Stimulated activated CD4-positive, alpha-beta T cell treated with anti-CD3 and anti-CD28 coated beads, TNF-alpha, amount 100 ng/mL, for 48 hours (primary cell): ENCODE measurements around the gene PCNX1.
"Not testable (repeated sequence)": the region's sequence is repeated elsewhere in the genome, so short reads cannot be mapped to it uniquely, and the experiment has no call there.

Experiments used
- DNase-seq, 3 donors: peaks; one replicate each; pipeline ENCODE4 v3.0.0-alpha.2; 2020; ENCODE audit warnings: low read depth in 3 of 3

Gene PCNX1

DNA sequence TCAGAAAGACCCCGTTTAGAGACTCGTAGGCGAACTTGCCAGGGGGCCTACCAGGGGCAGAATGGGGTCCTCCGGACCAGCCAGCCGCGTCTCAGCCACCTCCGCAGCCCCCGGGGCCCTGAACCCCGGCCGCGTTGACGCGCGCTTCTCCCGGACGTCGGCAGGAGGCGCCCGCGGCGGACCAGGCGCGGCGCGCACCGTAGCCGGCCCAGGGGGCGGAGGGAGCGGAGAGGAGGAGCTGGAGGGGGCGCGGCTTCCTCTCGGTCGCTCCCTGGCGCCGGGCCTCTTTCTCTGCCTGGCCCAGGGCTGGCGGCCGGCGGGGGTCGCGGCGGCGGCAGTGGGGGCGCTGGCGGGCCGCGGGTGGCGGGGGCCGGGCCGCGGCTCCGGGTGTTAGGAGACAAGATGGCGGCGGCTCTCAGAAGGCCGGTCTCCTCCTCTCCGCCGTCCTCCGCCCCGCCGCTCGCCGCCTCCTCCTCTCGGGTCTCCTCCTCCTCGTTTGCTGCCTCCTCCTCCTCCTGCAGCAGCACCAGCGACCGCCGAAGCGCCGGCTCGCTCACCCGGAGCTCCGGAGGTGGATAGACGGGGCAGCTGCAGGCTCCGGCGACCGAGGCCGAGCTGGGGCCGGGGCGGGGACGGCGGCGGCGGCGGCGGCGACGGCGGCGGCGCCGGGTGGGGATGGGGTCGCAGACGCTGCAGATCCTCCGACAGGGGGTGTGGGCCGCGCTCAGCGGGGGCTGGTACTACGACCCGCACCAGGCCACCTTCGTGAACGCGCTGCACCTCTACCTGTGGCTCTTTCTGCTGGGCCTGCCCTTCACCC, at the start of gene PCNX1:
TSS of gene PCNX1 (plus strand) at position 284 of the 820 bp plus-strand sequence. CDS start at position 676, 392 bp downstream.
- peak; percentile 70 to 85 (median 83) for DNase-seq

DNA sequence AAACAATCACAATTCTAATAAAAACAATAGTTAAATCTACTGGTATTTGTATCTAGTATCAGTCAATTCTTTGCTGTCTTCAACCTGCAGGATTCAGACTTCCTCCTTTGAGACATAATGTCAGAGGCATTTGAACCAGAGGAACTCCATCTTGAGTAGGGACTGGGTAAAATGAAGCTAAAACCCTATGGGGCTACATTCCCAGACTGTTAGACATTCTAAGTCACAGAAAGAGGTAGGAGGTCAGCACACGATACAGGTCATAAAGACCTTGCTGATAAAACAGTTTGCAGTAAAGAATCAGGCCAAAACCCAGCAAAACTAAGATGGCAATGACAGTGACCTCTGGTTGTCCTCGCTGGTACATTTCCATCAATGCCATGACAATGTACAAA, 49.8 kb upstream of the PCNX1 start:
- DNase-seq: no peak

DNA sequence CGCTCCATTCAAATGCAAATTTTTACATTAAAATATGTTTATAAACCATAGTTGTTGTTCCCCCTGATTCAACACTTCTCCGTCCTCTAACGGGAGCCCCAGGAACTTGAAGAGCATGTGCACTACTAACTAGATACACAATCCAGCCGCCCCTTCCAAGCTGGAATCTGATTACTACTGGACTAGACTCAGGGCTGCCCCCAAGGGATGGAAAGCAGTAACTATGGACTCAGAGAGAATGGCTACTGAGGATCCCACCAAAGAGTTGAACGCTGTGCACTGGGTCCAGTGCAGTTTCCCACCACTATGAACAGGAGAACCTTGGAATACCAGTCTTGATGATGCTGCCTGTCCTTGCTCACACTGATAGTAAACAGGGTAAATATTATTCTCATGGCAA, 48.6 kb upstream of the PCNX1 start:
- no peak for DNase-seq

DNA sequence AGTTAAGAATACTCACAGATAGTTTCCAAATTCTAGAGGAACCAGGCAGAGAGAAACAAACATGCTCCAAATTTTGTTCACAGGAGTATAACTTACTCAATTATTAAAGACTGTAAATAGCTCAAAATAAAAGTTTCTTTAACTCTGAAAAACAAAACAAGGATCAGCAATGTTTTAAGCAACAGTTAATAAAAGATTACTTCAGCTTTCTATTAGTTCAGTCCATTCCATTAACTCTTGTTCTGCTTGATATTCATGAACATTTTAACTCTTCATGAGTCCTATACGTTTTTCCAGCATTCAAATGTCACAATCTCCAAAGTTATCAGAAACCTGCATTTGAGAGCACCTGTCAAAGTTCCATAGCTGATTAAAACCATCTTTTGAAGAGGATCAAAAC, 40.3 kb upstream of the PCNX1 start:
- DNase-seq: not testable (repeated sequence)

DNA sequence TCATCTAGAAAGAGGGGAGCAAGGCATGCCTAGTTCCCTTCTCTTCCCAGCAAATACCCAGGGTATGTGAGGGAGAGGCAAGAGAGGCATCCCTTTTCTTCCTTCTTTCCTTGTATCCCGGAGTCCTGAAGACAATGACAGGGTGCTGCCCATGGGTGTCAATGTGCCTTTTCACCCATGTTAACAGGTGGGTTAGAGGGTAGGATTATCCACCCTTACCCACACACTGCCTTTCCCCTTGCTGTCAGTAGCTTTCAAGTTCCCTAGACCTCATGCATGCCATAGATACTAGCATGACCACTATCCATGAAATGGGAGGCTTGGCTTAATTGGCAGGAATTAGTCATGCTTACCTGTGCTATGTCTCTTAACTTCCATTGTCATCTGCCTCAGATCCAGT, 36.3 kb upstream of the PCNX1 start:
- no peak for DNase-seq

DNA sequence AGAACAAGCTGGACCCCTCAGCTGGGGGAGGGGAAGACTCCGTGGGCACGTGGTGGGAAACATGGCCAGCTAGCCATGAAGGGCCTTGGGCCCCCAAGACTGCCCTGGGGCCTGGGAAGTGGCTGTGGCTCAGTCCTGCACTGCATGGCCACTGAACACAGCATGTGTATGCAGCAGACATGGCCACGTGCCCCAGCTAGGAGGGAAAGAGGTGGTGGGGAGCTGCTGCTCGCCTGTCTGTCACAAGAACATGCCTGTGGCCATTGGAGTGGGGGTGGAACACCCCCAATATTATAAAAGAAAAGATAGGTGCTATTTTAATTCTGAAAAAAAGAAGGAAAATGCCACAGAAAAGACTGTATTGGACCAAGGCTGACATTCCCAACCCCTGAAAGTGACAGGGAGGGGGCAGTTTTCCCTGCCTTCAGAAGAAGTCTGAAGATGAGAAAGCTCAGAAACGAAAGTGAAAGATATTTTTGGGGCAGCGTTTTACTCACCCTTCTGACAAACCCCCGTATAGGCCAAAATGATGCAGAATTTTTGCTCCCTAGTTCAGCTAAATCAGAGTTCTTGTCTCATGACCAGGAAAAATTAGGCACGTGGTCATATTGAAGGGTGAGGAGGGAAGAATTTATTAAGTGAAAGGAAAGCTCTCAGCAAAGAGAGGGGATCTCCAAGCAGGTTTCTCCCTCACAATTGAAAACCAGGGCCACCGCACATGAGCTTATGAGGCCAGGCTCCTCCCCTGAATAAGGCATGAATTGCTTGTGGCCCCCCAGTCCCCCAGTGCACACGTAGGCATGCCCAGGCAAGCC, 35.2 kb upstream of the PCNX1 start:
- DNase-seq: no peak

DNA sequence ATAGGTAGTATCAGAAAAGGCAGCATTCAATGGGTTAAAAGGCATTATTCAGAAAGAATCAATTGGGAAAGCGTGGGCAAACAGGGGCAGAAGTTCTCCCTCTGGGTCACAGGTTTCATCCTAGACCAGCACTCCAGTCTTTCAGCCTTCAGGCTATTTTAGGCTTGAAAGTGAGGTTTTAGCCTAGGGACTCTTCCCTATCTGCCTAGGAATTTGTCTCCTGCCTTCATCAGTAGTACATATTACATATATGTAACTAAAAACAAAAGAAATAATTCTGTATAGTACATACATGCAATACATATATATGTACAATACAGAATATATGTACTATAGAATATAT, 34.6 kb upstream of the PCNX1 start:
- DNase-seq: no peak

DNA sequence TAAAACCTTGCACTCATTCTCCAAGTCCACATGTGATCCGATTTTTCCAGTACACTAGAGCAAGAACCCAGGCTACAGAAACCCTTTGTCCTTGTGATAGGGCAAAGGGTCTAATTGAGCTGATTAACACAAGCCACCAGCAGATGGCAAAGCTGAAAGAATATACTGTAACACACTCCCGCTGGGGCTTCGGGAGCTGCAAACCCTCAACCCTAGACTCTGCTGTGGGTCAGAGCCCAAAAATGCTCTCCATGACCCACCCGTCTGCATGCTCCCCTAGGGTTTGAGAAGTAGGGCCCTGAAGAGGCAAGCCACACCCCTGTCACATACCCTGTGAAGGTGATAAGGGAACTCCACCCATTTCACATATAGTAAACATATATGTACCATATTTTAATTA, 33.6 kb upstream of the PCNX1 start:
- no peak for DNase-seq

- not testable (repeated sequence) for DNase-seq
Observed at GRCh38 chr14:70875811-70876460, 31.3 kb upstream of the PCNX1 start.

GRCh38 chr14:70879448-70879847, 27.8 kb upstream of the PCNX1 start:
- DNase-seq: no peak

GRCh38 chr14:70880888-70881287, 26.4 kb upstream of the PCNX1 start:
- DNase-seq: not testable (repeated sequence)

GRCh38 chr14:70881549-70882177, 25.6 kb upstream of the PCNX1 start:
- no peak for DNase-seq

DNA sequence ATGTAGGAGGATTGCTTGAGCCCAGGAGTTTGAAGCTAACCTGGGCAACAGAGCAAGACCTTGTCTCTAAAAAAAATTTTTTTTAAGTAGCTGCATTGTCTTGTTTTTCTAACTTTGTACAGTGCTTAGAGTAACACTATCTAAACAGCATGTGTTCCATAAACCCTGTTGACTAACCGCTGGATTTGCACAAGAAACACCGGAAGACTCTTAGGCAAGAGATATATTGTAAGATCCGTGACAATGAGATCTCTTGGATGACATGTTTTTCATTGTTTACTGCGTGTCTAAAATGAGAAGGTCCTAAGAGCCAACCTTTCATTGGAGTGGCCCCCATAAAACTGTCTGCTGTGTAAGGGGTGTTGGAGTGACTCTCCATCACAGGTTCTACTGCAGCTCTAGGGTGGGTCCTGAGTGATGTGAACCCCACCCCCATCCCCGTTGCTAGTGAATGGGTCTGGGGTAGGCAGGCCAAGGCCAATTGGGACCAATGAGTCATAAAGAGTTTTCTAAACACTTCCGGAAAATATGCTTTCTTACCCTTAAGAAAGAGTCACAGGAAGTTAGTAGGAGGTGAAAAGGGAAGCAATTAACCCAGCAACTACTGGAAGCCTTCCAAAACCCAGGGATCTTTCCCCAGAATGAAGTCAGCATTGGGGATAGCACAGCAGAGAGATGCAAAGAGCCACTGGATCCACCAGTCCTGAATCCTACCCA, 24.3 kb upstream of the PCNX1 start:
- DNase-seq: no peak

DNA sequence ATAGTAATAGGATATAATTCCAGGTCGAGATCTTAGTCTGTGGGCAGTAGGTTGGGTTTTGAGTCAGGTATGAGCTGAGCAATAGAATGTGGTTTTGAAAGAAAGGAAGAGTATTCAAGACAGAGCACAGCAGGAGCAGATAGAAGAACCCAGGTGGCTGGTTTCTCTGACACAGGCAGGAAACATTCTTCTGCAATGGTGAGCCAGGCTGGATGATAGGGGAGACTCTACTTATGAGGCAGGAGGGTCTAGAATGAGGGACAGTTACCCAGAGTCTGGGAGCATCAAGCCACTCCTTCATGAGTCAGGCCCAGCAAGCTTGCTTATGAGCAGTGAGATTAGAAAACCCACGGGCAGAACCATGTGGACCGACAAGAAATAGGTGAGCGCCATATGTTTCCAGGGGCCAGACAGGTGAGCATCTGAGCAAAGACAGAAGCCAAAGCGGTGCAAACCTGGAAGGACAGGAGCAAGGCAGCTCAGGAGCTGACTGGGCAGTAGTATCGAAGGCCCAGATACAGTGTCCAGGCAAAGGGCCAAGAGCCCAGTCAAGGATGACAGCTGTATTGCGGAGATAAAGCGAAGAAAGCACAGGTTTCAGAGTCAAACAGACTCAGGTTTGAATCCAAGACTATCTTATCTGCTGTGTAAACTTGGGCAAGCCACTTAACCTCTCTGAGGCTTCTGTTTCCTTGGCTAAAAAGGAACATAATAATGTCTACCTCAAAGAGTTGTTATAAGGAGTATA, 22.5 kb upstream of the PCNX1 start:
- no peak for DNase-seq

DNA sequence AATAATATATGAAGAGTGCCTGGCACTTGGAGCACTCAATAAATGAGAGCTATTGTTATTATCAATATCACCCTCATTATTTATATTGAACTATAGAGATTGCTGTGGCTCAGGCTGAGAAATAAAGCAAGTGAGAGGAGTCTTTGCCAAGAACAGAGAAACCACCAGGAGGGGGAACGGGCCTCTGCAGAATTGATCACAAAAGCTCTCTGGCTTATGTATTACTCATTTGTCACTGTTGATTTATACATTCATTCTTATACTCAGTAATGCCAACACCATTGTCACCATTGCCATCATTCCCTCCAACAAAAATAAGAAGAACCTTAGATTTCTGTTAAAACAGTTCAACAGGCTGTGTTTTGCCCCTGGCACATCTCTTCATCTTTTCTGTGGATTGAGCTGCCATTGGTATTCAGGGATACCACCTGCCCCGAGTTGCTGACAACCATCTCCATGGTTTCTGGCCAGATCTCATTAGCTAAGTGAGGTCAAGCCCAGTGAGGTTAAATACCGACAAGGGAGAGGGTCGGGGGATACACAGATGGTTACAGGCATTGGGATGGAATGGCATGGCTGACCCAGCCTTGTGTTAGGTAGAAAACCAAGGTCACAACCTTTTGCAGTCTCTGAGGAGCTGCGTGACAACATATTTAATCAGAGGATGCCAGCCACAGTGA, 21.8 kb upstream of the PCNX1 start:
- peak; percentile 33 to 65 (median 55) for DNase-seq

DNA sequence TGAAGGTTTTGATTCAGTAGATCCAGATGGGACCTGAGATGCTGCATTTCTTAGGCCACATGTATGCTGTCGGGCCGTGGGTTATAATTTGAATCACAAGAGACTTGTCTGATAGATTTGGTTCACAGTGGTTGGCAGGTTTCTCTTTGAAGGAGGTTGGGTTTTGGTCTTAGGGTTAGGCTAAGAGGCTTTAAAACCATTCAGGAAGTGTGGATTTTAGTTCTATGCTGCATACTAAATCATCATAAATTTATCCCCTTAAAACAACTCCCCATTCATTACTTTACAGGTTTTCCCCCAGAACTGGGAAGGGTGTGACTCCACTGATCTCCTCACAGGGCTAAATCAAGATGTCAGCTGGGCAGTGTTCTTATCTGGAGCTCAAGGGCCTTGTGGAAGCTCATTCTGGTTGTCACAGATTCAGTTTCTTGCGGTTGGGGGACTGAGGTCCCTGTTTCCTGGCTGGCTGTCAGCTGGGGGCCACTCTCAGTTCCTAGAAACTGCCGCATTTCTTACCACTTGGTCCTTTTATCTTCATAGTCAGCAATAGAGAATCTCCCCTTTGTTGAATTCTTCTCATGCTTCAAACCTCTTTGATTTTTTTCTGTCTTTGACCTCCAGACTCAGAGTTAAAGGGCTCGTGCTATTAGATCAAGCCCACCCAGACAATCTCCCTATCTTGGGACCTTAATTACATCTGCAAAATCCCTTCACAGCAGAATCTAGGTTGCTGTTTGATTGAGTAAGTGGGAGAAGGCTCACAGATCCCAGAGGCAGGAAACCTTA, 20.6 kb upstream of the PCNX1 start:
- DNase-seq: peak in 1 of 3 donors; percentile 39

DNA sequence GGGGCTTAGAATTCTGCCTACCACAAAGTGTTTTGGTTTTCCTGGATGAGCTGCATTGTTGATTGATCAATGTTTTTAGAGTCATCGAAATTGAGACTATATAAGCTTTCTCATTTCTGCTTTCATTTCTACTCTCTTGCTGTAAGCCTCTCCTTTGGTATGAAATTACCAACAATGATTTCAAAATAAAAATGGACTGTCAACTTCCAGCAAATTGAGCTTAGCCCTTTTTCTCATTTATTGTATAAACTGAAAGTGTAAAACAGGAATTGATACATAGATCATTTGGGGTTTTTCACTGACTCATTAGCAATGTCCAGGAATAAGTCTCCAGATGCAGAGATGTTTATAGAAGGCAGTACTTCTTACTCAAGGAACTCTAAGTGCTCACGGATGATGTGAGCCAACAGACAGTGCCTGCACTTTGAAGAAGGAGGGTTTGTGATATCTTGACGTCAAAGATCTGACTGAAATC, 20.0 kb upstream of the PCNX1 start:
- DNase-seq: no peak

GRCh38 chr14:70887737-70888499, 19.3 kb upstream of the PCNX1 start:
- DNase-seq: no peak
